ENCODE measurements around the gene SRRT. TPM values are rescaled to one million over a fixed set of nuclear protein-coding genes. Genes with fewer than 3 reads are reported as not detected.
A peak's percentile ranks its signal among the peaks of the same experiment; 100 is the strongest.

Gene SRRT, protein sequence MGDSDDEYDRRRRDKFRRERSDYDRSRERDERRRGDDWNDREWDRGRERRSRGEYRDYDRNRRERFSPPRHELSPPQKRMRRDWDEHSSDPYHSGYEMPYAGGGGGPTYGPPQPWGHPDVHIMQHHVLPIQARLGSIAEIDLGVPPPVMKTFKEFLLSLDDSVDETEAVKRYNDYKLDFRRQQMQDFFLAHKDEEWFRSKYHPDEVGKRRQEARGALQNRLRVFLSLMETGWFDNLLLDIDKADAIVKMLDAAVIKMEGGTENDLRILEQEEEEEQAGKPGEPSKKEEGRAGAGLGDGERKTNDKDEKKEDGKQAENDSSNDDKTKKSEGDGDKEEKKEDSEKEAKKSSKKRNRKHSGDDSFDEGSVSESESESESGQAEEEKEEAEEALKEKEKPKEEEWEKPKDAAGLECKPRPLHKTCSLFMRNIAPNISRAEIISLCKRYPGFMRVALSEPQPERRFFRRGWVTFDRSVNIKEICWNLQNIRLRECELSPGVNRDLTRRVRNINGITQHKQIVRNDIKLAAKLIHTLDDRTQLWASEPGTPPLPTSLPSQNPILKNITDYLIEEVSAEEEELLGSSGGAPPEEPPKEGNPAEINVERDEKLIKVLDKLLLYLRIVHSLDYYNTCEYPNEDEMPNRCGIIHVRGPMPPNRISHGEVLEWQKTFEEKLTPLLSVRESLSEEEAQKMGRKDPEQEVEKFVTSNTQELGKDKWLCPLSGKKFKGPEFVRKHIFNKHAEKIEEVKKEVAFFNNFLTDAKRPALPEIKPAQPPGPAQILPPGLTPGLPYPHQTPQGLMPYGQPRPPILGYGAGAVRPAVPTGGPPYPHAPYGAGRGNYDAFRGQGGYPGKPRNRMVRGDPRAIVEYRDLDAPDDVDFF
- 32.8 and 51.7 TPM in 2 replicates for total RNA-seq

DNA sequence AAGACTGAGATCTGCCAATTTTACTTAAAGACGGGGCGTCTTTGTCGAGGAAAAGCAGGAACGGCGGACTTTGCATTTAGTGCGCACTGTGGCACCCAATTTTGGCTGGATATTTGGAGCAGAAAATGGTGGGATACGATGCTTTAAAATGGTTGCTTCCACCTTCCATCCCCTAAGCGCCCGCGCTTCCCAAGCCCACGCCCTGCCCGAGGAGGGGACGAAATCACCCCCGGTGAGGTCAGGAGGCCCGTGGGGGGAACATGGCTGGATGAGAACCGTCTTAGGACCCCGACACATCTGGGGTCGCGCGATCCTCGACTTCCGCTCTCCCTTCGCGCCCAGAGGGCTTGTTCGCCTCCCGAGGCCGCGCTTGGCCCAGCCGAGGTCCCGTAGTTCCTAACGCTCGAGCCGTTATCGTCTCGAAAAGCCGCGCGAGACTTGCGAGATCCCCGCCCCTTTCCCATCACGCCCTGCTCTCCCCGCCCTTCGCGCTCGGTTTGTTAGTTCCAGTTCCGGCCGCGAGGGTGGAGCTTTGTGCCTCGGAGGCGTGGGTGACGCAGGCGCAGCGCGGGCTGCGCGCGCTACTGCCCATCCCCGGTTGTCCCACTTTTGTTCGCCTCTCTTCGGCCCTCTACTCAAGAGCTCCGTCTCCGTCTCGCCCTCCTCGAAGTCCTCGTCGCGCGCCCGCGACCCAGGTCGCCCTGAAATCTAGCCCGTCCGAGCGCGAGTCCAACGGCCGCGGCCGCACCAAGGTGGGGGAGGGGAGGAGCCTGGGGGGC is at the start of gene SRRT:
SRRT (plus strand) TSS at position 527 of the 779 bp plus-strand sequence. CDS start 488 bp downstream, outside the sequence.
- peak; percentile 91 for DNase-seq (ENCODE audit: low read depth)

DNA sequence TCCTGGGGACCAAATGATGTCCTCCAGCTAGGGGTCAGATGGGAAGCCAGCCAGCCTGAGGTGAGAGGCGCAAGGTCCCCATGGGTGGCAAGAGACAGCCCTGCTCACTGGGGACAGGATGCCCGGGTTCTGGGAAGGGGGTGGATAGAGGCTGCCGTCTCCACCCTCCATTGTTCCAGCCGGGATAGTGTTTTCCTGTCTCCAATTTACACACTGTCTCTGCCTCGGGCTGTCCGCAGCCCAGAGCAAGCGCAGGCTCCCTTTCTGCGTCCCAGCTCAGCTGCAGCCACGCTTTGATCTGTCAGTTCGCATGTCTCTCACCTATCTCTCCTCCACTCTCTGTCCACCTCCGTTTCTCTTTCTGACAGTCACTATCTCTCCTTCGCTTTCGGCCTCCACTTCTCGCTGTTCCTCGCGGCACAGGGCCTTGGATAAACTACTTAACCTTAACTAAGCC is 49.7 kb upstream of the SRRT start:
- no peak for DNase-seq (ENCODE audit: low read depth)

GRCh38 chr7:100825751-100826513 is 49.0 kb upstream of the SRRT start:
- DNase-seq (ENCODE audit: low read depth), result peak; percentile 22

DNA sequence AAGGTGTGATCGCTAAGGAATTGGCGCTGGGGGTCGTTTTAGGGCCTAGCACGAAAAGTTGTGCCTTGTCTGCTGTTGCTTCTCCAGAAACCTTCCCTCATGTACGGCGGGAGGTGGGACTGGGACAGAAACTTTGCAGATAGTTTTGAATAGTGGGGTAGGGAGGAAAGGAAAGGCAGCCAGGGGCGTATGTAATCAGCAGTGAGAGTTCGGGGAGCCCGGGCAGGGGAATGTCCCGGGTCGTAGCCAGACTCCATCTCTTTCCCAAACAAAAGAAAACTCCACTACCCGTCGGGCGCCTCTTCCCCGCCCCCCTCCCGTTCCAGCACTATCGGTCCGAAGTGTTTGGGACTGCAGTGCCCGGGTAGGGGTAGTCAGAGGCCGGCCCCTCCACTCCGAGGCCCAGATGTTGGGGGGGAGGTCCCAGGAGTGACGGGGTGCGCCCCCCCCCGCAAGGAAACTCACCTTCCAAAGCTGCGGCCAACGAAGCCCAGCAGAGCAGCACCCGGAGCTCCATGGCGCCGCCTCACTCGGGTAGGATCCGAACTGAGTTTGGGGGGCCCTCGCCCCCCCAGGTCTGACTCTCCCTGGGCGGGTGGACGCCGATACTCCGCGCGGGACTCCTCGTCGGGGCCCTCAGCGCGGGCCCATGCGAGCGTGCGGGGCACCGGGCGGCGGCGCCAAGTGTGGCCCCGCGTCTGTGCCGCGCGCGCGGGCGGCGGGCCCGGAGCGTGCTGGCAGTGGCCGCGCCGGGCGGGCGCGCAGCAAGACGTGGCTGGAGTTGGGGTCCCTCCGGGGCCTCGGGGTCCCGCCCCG is 48.2 kb upstream of the SRRT start:
- DNase-seq (ENCODE audit: low read depth), result no peak

DNA sequence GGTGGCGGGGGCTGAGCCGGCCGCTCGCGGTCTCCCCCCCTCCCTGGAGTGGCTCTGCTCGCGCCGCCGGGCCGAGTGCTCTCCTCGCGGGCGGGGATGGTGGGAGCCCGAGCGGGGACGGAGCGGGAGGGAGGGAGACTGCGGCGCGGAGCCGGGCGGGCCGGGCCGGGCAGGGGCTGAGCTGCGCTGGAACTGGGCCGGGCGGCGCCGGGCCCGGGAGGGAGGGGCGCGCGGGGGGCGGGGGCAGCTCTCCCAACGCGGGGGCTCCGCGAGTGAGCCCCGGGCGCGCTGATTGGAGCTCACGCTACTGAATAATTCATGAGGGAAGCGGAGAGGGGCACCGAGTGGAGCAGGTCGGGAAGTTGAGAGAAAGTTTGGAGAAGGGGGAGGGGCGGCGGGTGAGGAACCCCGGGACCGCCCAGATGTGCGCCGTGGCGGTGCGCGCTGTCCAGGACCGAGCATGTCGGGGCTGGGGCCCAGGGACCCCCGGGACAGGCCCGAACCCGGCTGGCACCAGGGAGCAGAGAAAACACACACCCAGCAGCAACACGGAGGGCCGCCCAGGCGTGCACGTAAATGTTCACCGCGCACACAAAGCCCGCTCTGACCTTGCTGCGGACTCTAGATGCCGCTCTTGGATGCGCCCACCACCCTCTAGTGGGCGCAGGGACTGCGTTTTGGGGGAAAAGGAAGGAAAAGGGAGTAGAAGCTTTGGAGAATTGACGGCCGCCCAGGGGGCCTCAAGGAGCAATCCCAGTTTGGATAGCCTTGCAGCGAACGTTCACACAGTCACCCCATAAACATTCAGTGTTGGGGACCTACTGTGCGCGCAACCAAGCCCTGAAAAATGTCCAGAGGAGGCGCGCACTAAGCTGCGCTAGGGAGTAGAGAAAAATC is 47.3 kb upstream of the SRRT start, which contains the start of gene EPHB4:
EPHB4 (minus strand) TSS at position 194 of the 897 bp plus-strand sequence. CDS start 493 bp downstream, outside the sequence.
- DNase-seq (ENCODE audit: low read depth), result peak; percentile 36

DNA sequence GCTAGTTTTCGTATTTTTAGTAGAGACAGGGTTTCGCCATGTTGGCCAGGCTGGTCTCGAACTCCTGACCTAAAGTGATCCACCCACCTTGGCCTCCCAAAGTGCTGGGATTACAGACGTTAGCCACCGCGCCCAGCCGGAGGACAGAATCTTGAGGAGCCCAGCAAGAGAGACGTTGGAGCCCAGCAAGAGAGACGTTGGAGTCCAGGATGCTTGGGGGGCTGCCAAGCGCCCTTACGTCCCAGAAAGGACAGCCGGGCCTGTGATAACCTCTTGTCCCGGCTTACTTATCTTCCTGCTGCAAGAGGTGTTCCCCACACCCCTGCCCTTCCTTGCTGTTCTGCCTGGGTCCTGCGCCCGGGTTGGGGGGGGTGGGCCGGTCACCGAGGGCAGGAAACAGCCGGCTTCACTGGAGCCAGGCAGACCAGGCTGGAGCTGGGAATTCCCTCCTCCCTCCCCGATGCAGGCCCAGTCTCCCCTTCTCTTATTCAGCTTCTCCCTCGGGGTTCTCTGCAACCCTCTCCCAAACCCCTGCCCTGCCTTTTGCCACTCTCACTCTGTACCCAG is 45.7 kb upstream of the SRRT start:
- DNase-seq (ENCODE audit: low read depth), result no peak

- no peak for DNase-seq (ENCODE audit: low read depth)
Measured at GRCh38 chr7:100830396-100830795, 44.5 kb upstream of the SRRT start.

DNA sequence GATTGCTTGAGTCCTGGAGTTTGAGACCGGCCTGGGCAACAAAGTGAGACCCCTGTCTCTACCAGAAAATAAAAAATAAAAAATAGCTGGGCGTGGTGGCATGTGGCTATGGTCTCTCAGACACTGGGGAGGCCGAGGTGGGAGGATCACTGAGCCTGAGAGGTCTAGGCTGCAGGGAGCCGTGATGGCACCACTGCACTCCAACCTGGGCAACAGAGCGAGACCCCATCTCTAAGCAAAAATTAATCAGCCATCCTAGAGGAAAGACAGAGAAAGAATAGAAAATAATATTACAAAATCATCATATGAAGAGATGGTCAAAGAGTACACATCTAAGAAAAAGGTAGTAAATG is 42.6 kb upstream of the SRRT start:
- DNase-seq (ENCODE audit: low read depth), result no peak

DNA sequence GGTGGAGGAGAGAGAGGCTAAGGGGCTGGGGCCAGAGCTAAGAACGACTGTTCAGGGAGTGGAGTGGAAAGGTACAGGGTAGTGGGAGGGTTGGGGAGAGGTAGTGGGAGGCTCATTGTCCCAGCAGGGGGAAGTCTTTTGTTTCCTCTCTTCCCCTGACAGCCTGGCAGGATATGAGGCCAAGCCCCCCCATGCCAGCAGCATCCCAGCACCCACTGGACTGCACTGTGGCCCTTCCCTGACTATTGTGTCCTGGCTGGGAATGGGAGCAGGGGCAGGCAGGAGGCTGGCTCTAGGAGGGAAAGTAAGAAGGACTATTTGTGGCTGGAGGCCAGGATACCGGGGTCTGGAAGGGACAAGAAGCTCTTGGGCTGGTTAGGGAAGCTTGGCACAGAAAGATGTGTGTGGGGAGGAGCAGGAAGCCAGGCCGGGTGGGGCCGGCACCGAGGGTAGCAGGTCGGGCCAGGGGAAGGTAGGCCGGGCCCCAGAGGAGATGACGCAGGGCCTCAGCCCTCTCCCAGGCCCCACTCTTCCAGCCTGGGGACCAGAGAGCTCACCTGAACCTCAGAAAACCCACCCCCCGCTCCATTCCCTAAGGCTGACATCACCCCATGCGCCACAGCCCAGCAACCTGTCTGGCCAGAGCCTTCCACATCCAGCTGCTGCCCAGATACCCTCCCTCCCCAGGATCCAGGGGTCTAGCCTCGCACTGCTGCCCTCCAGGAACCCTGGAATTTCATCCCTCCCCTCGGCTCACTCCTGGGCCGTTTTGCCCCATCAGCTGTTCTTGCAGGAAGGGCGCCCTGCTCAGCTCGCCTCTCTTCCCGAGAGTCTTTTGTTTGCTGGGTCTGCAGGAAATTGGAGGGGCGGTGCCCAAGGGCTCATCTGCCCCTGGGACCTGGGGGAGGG is 38.7 kb upstream of the SRRT start:
- DNase-seq (ENCODE audit: low read depth), result no peak

DNA sequence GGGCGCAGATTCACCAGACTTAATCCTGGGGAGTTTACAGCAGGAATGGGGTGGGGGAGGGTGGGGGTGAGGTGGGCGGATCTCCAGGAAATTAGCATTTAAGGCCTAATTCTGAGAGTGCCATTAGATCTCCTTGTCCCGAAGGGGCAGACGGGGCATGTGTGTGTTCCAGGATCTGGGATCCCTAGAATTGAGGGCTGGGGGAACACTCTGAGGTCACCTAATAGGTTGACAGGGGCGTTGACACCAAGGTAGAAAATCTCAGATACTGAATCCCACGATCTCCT is 38.1 kb upstream of the SRRT start:
- DNase-seq (ENCODE audit: low read depth), result no peak

- peak; percentile 73 for DNase-seq (ENCODE audit: low read depth)
Measured at GRCh38 chr7:100837099-100837836, 37.6 kb upstream of the SRRT start.

DNA sequence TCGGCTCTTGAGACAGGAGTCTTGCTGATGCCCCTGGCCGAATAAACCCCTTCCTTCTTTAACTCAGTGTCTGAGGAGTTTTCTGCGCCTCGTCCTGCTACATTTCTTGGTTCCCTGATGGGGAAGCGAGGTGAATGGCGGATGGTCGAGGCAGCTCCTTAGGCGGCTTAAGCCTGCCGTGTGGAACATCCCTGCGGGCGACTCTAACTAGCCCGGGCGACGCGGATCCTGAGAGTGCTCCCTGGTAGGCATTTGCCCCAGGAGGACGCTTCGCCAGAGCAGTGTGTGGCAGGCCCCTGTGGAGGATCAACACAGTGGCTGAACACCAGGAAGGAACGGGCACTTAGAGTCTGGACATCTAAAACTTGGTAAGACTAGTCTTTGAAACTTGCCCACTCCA is 35.5 kb upstream of the SRRT start:
- DNase-seq (ENCODE audit: low read depth), result no peak

- no peak for DNase-seq (ENCODE audit: low read depth)
Measured at GRCh38 chr7:100840470-100841100, 34.3 kb upstream of the SRRT start.

DNA sequence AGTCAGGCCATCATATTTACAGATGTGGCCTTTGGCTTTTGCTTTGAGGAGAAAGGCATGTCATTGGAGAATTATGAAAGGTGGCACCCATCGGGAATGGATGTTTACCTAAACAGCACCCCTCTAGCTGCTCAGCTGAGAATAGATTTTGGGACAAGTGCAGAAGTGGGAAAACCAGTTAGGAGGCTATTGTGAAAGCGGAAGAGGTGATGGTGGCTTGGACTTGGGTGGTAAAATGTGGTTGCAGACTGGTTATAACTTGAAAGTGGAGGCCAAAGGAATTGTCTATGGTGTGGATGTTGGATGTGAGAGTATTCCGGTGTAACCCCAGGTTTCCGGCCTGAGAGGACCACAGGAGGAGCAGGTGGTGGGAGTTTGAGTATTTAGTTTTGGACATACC is 27.5 kb upstream of the SRRT start:
- no peak for DNase-seq (ENCODE audit: low read depth)

- peak; percentile 63 for DNase-seq (ENCODE audit: low read depth)
Measured at GRCh38 chr7:100852048-100852872, 22.6 kb upstream of the SRRT start, which contains the start of gene SLC12A9. Gene SLC12A9 (plus strand): TSS chr7:100852713. CDS start chr7:100854198, 1,485 bp downstream.

All from renal cortical epithelial cell (primary cell).